T-helper 1 cell treated with Interleukin-12 subunit alpha and Interleukin-12 subunit beta and Interleukin-4 antibody, amounts not matched to agents 30 ng/mL and 1 ng/mL, for 36 hours (primary cell): ENCODE results near the gene SREBF1. TPM values are rescaled to one million over a fixed set of nuclear protein-coding genes. Genes with fewer than 3 reads are reported as not detected.

ENCODE experiments used
- intact Hi-C: fragments of 100-400 bp; cut with micrococcal nuclease; formaldehyde crosslinking; loops from one replicate; pipeline ENCODE4 v1.15.1; 2024
- total RNA-seq: library from RNA; stranded (reverse); gene quantifications from 2 replicates; pipeline ENCODE4 v1.2.3, GENCODE V29; 2022

The SREBF1 gene
- total RNA-seq, 1 donor from 2014 or later, result 174 TPM

DNA sequence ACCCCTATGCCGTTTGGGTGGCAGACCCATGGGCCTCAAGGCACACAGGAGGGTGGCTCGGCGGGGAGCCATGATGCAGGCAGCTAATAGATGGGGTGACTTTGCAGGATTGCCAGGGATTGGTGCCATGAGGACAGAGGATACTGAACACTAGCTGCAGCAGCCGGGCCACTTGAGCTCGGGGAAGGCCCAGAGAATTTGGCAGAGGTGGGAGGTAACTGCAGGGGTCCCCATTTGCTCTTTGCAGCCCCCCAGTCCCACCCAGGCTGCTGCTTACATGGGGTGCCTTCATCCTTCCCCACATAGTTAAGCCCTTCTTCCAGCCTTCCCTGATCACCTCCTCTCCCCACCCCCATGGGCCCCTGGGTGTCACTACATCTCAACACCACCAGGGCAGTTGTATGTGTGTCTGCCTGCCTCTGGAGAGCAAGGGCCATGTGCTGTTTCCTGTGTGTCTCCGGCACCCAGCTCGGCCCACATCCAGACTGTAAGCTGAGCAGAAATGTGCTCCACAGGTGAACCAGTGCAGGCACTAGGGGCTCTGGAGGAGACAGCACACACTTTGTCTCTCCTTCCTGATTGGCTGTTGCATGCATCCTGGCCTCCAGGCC is 52.0 kb downstream of the SREBF1 start:
- intact Hi-C loops, result loop anchor here (5.0 kb wide), 1 partner anchor 38 kb away; no protein-coding TSS in a partner anchor

DNA sequence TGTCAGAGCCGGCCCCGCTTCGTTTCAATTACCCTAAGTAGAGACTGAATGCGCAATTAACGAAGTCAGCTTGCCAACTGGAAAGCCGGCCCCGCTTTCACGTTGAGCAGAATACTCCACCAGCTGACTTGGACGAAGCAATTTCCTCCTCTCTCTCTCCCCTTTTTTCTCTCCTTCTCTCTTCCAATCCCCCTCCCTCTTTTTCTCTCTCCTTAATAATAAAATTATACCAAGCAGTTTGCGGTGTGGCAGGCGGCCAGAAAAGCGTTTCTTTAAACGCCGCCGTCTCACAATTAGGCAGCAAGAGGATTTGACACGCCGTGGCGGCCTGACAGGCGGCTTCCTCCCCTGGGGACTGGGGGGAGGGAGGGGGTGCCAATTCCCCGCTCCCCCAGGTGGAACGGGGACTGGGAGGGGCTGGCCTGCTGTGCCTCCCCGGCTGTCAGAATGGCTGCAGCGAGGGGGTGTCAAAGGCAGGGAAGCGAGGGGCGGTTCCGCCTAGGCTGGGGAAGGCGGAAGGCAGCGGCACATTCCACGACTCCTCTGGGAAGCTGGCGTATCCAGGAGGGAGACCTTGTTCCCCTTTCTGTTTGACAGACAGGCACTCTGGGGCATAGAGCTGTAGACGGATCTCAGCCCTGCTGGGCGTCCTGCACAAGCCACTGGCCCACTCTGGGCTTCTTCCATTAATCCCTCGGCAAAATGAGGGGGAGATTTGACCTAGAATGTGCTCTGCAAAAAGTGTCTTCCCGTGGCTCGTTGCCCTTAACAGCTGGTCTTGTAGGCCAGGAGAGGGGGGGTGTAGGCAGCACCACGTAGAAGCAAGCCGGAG is 52.7 kb downstream of the SREBF1 start:
- intact Hi-C loops, result loop anchor here (1.0 to 5.0 kb wide), 4 partner anchors 8 to 55 kb away; no protein-coding TSS in a partner anchor

DNA sequence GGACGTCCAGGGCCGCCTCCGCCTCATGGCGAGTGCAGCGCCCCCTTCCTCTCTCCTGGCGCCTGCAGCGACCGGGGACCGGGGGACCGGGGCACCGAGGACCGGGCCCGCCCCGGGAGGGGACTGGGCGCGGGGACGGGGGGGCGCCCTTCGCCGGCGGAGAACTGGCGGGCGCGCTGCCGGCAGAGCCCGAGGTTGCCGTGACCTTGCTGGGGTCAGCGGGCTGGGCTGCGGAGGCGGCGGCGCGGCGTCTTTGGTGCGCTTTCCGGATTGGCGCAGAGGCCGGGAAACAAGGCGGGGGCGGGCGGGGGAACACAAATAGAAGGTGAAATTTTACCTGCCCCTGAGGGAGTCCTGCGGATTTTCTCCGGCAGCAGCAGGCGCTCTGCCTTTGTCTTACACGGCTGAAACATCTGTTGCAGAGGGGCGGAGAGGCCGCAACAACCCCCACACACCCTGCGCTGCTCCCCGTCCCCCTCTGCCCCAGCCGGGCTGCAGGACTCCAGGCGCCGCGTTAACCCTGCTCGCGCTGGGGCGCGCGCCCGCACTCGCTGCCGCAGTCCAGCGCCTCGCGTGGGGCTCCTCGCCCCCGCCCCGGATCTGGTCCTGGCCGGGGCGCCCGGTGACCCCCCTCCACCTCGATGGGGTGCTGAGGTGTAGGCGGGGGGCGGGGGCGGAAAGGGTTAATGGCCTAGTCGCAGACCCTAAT is 53.5 kb downstream of the SREBF1 start:
- intact Hi-C loops, result loop anchor here (1.0 to 5.0 kb wide), 4 partner anchors 9 to 54 kb away; no protein-coding TSS in a partner anchor

DNA sequence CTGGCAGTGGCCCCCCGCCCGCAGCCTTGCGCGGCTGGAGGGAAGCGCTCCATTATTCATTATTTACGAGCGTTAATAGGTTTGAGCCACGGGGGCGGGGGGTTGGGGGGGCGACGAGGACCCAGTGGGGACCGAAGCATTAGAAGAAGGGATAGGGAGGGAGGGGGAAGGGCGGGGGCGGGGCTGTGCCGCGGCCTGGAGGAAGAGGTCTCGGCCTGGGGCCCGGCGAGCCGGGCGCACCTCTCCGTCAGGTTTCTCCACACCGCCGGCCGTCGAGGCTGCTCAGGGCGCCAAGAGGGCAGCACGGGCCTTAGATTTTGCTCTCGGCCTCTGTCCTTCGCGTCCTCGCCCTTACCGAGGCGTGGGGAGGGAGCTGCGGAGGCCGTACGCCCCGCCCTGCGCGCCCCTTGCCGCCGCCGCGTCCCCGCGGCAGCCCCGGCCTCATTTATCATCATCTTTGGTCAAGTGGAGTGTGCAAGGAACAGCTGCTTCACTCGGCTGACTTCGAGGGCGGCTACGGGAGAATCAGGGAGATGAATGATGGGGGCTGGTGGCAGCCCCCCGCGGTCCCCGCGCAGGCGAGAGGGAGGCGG is 54.2 kb downstream of the SREBF1 start:
- intact Hi-C loops, result loop anchor here (1.0 to 5.0 kb wide), 5 partner anchors 10 to 100 kb away; no protein-coding TSS in a partner anchor

DNA sequence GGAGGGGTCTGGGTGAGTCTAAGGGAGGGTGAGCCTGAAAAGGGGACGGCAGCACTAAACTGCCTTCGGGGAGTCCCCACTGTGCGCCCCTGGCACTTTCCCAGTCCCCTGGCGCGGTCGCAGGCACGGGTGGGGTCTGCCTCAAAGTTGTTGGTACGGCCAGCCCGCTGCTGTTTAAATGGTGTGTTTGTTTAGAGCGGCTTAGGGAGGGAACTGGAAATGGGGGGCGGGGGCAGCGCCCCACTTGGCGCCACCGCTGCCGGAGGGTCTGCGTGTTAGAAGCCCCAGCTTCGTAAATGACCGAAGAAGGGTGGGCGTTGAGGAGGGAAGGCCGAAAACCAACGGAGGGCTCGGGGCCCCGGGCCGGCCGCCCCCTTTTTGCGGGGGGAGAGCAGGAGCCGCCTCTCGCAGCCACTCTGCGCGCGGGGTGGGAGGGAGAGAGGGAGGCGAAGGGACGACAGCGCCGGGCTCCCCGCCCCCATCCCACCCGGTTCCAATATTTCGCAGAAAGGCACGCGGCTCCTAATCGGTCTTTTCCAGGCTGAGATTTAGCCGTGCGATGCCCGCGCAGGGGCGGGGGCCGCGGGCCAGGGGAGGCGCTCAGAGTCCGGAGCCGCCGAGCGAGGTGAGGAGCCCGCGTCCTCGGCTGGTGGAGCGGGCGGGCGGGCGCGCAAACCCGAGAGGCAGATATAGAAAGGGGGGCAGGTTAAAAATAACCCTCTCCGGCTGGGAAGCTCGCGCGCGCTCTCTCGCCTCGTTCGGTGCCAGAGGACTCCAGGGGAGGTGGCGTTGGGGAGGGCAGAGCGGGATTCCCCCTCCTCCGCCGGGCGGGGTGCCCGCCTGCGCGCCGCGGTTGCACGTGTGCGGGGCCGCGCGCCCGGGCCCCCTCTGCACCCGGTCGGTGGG is 54.9 kb downstream of the SREBF1 start:
- intact Hi-C loops, result loop anchor here (1.0 to 5.0 kb wide), 3 partner anchors 40 to 100 kb away; no protein-coding TSS in a partner anchor

DNA sequence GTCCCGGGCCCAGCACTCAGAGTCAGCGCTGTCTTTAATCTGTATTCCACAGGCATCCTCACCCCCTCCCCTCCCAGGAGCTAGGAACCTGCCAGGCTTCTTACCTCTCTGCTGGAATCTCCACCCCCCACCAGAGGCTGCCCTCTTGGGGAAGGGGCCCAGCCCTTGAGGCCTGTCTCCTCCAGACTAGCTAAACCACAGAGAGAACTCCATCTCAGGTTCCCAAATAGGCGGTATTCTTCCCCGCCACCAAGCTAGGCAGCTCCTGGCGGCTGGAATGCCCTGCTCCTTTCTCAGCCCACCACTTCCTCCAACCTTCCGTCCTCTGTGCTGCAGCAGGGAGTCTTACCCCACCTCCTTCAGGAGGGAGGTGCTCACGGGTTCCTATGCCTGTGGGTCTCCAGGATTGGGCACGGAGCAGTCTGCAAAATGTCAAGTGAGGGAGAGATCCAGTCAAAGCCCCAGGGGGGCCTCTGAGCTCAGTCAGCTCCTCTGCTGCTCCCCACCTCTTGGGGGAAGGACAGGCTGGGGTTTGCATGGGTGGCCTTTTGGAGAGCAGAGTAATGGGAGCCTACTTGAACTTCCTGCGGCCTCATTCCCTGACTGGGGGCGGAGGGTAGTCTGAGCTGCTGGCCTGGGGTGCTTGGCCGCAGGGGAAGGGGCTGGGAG is 55.7 kb downstream of the SREBF1 start:
- intact Hi-C loops, result loop anchor here (5.0 kb wide), 1 partner anchor 41 kb away; no protein-coding TSS in a partner anchor

DNA sequence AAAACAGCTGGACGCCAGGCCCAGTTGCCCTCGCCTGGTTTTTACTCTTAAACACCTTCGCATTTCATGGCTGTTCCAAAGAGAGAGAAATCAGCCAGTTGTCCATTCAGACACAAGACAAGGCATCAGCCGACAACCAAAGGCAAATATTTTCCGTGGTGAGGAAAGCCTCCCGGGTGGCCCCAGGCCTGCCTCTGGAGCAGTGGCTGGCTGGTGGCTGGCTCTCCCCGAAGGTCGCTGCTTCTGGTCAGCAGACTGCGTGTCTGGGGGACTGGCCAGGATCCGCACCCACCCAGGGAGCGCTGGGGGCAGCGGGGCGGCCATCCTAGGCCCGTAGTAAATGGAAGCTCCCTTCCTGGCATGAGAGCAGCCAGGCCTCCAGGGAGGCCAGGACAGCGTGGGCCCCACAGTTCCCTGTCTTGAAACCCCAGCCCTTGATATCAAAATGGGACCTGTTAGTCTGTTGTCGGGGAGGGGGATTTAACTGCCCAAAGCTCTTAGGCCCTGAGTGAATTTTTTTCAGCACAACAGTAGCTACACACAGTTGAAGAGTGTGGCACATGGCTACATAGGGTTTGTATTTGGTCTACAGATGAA is 57.7 kb downstream of the SREBF1 start:
- intact Hi-C loops, result no loop called here

DNA sequence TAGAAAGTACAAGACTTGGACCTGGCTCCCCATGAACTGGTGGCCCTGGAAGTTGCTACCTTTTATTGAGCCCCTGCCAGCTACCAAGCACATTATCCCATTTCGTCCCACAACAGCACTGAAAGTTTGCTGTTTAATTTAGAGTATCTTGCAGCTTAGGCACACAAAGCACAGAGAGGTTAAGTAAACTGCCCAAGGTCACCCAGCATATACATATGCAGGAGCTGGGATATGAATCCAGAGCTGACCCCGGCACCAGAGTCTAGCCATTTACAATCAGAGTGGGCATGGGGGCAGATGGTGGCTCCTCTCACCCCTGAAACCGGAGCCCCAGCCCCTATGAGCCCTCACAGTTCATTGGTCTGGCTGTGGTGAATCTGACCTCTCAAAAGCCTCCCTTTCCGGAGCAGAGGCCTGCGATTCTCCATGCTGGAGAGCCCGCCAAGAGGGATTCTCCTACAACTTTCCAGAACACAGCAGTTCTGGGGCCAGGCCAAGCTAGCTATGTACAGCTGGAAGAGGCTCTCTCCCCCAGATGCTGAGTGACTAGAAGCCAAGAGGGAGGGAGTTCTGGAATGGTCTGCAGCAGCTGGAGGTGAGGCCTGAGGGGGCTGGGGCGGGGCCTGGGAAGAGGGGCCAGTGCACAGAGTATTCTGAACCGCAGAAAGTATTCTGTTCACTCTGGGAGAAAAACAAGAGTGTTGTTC is 58.3 kb downstream of the SREBF1 start:
- intact Hi-C loops, result no loop called here

DNA sequence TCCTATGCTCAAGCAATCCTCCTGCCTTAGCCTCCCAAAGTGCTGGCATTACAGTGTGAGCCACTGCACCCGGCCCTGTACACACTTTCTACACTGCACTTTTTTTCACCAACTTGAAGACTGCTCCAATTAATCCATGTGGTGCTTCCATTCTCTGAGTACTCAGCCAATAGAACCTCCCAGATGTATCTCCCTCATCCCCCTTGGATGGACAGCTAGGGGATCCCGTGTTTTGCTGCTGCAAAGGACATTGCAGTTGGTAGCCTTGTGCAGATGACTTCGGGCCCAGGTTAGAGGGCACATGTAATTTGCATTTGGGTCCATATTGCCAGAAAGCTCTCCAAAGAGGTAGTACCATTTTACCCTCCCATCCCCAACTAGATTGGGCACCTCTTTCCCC is 59.9 kb downstream of the SREBF1 start:
- intact Hi-C loops, result no loop called here

DNA sequence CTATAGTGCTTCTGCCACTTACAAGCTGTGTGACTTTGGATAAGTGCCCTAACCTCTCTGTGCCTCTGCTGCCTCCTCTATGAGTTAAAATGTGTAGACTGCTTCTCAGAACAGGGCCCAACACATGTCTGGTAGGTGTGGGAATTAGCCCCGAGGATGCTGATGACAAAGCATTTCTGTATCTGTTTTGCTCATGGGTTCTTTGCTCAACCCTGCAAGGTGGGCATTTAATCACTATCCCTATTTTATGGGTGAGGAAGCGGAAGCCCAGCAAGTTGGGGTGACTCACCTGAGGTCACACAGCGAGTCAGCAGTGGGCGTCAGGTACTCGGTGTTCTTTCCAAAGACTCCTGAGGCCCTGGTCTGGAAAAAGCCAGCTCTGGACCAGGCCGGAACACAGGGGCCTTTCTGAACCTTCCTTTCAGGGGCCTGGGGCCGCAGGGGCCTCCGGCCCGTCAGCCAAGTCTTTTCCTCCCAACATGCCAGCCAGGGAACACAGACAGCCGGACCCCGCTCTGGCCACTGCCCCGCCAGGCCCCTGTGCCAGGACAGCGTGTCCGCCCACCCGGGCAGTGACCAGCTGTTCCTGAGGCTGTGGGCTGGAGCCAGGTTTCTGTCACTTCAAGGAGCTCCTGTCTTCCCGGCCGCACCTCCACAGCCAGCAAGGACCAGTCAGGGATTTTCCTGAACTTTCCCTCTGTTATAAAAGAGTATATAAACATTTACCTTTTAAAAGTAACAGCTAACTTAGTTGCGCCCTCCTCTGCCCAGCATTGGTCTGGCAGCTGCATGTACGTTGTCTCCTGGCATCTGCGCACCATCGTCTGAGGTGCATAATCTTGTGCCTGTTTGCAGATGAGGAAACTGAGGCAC is 62.5 kb downstream of the SREBF1 start:
- intact Hi-C loops, result no loop called here

DNA sequence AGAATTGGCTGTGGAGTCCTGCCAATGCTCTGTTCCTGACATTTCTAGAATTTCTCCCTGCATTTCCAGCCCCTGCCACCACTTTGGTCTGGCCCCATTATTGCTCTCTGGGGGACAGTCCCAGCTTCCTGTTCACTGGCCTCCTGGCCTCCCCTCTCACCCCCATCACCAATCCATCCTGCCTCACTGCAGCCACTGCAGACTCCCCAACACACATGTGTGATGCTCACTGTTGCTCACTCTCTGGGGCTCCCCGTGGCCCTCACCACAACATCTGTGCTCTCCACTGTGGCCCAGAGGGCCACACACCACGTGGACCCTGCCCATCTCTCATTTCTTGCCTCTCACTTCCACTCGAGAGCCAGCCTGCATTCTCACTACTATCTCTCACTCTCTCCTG is 64.6 kb downstream of the SREBF1 start:
- intact Hi-C loops, result no loop called here

DNA sequence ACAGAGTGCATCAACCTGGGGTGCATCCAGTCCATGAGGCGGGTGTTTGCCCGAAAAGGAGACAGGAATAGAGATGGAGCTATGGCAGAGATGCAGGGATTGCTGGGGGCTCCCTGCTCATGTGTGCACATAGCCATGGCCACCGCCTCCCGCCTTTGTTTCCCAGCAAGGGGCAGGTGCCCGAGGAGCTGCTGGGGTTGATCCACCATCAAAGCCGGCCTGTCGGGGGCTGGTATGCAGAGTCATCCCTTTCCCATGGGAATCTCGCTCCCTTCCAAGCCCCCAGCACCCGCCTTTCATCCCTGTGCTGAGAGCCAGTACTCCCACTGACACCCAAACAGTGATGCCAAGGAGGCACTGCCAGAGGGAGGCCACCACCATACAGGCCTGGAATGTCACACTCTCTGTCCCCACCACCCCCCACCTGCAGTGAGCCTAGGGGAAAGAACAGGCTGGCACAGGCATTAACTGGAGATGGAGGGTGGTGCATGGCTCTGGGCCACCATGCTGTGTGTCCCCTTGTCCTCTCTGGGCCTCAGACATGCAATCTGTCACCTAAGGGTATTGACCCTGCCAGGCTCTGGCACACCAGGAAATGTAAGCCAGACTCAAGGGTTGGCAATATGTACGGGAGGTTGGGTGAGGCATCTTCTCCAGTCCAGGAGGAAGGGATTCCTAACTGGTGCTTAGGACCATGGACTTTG is 65.1 kb downstream of the SREBF1 start:
- intact Hi-C loops, result no loop called here

DNA sequence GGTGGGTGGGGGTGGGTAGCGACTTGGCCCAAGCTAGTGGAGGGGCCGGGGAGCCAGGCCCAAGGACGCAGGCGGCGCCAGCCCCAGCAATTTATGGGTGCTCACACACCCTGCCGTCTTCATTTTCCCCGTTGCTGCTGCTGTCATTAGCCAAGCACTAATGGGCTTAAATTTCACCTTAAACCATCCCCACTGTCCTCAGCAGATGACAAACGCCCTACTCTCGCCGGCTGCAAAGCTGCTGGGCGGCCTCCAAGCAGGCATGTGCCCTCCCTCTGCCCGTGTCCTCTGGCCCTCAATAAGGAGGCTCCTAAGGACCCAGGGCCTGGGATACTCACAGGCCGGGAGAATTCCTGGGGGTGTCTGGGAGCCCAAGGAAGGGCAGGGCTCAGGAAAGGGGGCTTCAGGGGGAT is 66.1 kb downstream of the SREBF1 start:
- intact Hi-C loops, result no loop called here

DNA sequence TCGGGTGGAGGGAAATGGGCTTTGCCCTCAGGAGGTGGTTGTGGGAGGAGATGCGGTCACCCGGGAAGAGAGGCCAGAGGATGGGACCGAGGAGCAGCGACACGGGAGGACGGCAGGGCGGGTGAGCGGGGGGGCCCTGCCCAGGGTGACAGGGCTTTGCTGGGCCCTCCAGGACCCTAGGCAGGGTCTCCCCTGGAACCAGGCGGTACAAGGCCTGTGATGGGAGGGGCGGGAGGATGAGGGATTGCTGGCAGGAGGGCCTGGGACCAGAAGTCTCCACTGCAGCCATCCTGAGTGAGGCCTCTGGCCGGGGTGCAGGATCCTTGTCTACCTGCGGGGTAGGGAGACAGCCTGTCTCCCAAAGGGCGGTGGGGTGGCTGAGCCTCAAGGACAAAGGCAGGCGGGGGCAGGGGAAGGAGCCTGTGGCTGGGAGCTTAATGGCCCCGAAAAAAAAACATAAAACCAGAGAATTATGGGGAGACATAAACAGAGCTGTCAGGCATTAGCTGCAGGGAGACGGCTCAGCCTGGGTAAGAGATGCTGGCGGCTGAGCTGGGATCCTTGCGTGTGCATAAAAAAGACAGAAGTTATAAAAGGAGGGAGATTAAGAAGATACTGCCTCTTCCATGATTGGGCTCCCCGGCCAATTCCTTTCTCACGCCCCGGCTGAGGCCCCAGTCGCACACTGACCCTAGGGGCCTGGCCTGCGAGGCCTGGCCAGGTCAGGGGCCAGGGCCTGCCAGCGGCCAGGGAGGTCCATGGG is 66.7 kb downstream of the SREBF1 start:
- intact Hi-C loops, result no loop called here

DNA sequence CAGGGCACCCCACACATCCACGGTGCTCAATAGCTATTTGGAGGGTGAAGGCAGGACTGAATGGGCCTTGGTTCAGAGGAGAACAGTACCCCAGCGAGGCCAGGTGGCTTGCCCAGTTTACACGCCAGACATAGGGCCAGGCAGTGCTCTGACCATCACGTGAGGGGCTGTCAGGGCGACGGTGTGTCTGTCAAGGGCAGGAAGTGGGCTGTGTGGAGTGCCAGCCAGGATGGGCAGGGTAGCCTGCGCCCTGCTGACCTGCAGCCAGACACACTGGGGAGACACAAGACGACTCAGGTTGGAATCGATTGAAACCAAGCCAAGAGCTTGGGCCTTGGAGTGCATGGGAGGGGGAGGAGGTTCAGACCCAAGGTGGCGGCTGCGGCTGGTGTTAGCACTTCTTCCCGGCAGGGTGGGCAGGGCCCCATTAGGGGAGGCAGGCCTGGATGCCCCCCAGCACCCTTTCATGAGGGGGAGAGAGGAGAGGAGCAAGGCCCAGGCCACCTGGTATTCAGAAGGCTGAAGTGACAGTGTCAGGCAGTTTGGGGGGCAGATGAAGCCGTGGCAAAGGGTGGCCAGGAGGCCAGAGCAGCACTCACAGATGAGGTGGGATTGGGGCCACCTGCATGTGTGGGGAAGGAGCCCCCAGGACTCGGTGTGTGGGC is 68.2 kb downstream of the SREBF1 start:
- intact Hi-C loops, result no loop called here

DNA sequence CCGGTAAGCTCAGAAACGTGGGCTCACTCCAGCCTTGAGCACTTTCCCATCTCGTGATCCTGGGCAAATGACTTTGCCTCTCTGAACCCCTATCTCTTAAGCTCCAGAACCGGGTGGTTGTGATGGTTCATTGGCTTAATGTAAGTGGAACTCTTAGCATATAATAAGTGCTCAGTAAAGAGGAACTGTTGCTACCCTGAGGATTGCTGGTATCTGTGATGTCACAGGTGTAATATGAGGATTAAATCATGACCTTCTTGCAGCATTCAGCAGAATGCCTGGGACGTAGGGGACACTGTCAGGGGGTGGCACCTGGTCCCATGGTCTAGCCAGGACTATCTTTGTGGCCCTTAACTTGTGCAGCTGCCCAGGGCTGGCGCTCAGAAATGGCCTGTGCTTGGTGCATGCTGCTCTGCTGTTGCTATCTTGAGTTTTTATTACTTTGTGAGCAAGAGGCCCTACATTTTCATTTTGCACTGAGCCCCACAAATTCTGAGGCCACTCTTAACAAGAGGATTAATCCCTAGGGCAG is 68.8 kb downstream of the SREBF1 start:
- intact Hi-C loops, result no loop called here
